Progenitor cell of endocrine pancreas (in vitro differentiated cells): ENCODE measurements around the gene CFAP161. TPM values are rescaled to one million over a fixed set of nuclear protein-coding genes. Genes with fewer than 3 reads are reported as not detected.

Source experiments
- DNase-seq: peaks from one replicate; pipeline ENCODE4 v3.0.0; 2021; ENCODE audit warnings: low spot score; ENCODE audit not compliant: unreplicated experiment
- H3K27ac Mint-ChIP-seq: 2 replicates; pipeline ENCODE4 v1.8.0; 2021; ENCODE audit warnings: mild to moderate bottlenecking, moderate library complexity, mixed read lengths
- H3K27me3 Mint-ChIP-seq: 2 replicates; pipeline ENCODE4 v1.8.0; 2021; ENCODE audit warnings: mixed read lengths
- H3K36me3 Mint-ChIP-seq: 2 replicates; pipeline ENCODE4 v1.8.0; 2022; ENCODE audit warnings: mixed read lengths; ENCODE audit not compliant: insufficient read depth
- H3K4me1 Mint-ChIP-seq: 2 replicates; pipeline ENCODE4 v1.8.0; 2021; ENCODE audit warnings: low read depth, mixed read lengths
- H3K4me3 Mint-ChIP-seq: 2 replicates; pipeline ENCODE4 v1.8.0; 2021; ENCODE audit warnings: low read depth, mild to moderate bottlenecking, moderate library complexity, mixed read lengths
- H3K9me3 Mint-ChIP-seq: 2 replicates; pipeline ENCODE4 v1.8.0; 2021; ENCODE audit warnings: low read depth, mixed read lengths
- total RNA-seq: library from RNA; stranded (reverse); gene quantifications from 2 replicates; pipeline ENCODE4 v1.2.1, GENCODE V29; 2021
- TF ChIP-seq, protein P1 (sequence below): fragments of 200-600 bp; sonication (generic); IDR thresholded peaks from one replicate; pipeline ENCODE4 v1.5.0; 2021; ENCODE audit warnings: antibody characterized with exemption, mild to moderate bottlenecking; ENCODE audit not compliant: unreplicated experiment

The CFAP161 gene
- total RNA-seq, 1 donor from 2014 or later, result not detected

DNA sequence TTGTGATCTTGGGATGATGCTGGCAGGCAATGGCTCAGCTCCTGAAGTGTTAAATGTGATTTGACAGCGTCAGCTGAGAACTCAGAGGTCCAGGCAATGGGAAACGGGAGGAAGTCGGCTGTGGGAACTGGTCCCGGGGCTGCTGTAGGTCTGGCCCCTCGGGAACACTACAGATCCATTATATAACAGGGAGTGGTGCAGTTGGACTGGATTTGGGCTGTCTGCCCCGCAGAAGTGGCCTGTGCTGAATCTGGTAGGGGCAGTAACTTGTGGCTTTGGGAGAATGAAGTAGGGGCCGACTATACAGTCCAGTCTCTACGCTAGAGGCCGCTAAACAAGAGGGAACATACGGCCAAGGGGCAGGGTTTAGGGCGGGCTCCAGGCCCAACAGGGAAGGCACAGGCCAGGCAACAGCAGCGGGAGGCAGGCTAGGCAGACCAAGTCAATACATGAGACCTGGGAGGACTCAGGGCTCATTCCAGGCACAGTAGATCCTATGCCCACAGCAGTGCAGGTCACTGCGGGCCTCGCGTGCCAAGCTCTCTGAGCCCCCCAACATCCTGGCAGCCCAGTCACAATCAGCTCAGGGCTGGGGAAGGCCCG is 42.3 kb downstream of the CFAP161 start:
- no peak for DNase-seq
- Mint-ChIP-seq H3K4me1 (no peaks in the 10 kb centered on the region), H3K36me3 (no peaks in the 10 kb centered on the region), H3K27ac (no peak overlapping the region), H3K9me3 (no peaks in the 10 kb centered on the region), H3K4me3 (no peak overlapping the region), H3K27me3 (peaks cover 24% of the 10 kb centered on the region)
- TF ChIP-seq, protein P1, sequence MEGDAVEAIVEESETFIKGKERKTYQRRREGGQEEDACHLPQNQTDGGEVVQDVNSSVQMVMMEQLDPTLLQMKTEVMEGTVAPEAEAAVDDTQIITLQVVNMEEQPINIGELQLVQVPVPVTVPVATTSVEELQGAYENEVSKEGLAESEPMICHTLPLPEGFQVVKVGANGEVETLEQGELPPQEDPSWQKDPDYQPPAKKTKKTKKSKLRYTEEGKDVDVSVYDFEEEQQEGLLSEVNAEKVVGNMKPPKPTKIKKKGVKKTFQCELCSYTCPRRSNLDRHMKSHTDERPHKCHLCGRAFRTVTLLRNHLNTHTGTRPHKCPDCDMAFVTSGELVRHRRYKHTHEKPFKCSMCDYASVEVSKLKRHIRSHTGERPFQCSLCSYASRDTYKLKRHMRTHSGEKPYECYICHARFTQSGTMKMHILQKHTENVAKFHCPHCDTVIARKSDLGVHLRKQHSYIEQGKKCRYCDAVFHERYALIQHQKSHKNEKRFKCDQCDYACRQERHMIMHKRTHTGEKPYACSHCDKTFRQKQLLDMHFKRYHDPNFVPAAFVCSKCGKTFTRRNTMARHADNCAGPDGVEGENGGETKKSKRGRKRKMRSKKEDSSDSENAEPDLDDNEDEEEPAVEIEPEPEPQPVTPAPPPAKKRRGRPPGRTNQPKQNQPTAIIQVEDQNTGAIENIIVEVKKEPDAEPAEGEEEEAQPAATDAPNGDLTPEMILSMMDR, result no peak

DNA sequence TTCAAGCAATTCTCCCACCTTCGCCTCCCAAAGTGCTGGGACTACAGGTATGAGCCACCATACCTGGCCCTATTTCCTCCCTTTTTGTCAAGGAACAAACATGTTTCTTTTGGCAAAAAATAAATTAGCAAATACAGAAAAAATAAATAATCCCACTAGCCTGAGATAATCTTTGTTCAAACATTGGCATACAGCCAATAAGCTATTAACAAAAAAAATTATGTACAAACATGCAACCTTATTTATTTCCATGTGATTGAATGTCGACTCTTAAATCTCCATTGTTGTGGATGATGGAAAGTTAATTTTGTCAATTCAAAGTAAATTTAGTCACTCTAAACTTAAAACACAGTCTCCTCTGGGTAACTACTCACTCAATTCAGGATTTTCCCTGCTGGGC is 44.3 kb downstream of the CFAP161 start:
- Mint-ChIP-seq H3K9me3 (no peaks in the 10 kb centered on the region), H3K27me3 (peaks cover 29% of the 10 kb centered on the region), H3K4me3 (no peak overlapping the region), H3K36me3 (no peaks in the 10 kb centered on the region), H3K4me1 (no peaks in the 10 kb centered on the region), H3K27ac (no peak overlapping the region)
- no peak for DNase-seq
- TF ChIP-seq, protein P1, result no peak

DNA sequence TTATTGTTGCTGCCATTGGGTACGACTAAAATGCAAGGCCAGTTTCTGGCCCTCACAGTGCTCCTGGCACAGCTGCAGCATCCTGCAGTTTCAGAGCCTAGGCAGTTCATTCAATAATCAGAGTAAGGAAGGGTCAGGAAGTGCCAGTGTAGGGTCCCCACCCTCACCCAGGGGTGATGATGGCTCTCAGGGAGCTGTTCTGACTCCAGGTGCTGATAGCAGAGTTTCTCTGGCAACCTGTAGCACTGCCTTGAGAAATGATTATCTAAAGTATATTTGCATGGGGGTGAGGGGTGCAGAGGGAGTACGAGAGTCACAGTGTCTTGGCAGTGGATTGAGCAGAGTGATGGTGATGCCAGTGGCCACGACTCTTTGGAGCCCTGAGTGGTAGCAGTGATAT is 47.1 kb downstream of the CFAP161 start:
- H3K4me1 Mint-ChIP-seq, result no peaks in the 10 kb centered on the region
- H3K27ac Mint-ChIP-seq, result no peak overlapping the region
- no peak for DNase-seq
- H3K9me3 Mint-ChIP-seq, result no peaks in the 10 kb centered on the region
- TF ChIP-seq, protein P1, result no peak
- H3K27me3 Mint-ChIP-seq, result peaks cover 39% of the 10 kb centered on the region
- H3K36me3 Mint-ChIP-seq, result no peaks in the 10 kb centered on the region
- H3K4me3 Mint-ChIP-seq, result no peak overlapping the region

DNA sequence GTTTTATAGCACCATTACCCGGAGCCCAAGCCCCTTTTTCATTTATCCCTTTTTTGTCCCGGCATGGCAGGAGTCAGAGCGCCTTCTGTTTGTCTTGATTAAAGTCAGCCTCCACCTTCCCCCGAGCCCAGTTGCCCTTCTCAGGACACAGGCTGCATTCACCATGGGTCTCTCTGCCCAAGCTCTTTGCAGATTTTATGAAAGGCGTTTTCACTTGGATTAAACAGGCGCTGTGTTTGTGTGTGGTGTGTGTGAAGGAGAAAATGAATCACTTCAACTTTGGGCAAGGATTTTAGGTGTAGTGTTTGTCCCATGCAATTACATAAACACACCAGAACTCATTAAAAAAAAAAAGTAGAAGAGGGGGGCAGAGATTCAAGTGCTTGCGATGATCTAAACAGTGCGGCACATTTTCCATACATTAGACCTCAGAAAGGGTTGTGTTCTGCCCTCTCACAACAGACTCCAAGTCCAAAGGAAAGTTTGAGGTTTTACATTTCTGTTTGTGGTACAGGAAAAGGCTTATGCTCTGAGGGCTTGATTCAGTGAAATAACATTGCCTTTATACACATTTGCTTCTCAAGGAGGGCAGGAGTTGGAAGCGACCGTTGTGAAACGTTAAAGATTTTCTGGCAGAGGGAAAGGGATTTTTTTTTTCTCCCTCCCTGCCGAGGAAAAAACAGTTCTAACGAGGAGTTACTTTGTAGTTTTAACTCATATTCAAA is 48.1 kb downstream of the CFAP161 start:
- no peak overlapping the region for H3K27ac Mint-ChIP-seq
- H3K9me3 Mint-ChIP-seq, result no peaks in the 10 kb centered on the region
- H3K4me3 Mint-ChIP-seq, result no peak overlapping the region
- no peaks in the 10 kb centered on the region for H3K4me1 Mint-ChIP-seq
- DNase-seq, result no peak
- no peaks in the 10 kb centered on the region for H3K36me3 Mint-ChIP-seq
- peaks cover 39% of the 10 kb centered on the region for H3K27me3 Mint-ChIP-seq
- TF ChIP-seq, protein P1, result no peak

DNA sequence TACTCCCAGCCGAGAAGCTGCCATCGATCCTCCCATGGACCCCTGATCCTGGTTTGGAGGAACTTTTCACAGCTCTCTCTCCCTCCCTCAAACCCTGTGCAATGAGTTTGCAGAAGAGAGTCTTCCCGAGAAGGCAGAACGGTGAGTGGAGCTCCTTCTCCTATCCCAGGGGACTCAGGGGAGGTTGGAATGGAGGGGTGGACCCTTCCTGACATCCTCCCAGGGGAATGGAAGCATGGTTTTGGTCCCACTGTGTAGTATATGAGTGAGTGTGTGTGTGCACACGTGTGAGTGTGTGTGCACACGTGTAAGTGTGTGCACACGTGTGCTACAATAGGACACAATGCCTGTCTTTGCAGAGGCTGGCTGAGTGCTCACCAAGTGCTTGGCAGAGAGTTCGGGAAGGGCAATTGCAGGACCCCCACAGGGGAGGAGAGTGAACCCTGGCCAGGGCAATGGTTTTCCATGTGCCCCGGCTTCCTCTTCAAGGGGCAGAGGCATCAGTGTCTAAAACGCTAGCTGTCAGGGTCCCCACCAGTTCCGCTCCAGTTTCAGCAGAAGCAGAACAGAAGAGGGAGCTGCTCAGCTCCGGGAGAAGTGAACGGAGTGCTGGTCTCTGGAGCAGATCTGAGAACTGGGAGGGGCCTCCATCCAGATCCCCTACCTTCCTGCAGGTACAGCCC is 48.8 kb downstream of the CFAP161 start:
- peaks cover 39% of the 10 kb centered on the region for H3K27me3 Mint-ChIP-seq
- TF ChIP-seq, protein P1, result no peak

More for the DNA sequence above, 48.8 kb downstream of the CFAP161 start:
- H3K27ac Mint-ChIP-seq, result no peak overlapping the region
- no peaks in the 10 kb centered on the region for H3K4me1 Mint-ChIP-seq
- DNase-seq, result no peak
- H3K4me3 Mint-ChIP-seq, result no peak overlapping the region
- no peaks in the 10 kb centered on the region for H3K36me3 Mint-ChIP-seq
- no peaks in the 10 kb centered on the region for H3K9me3 Mint-ChIP-seq
